Measurements from ENCODE around the gene IHH.

The IHH gene

DNA sequence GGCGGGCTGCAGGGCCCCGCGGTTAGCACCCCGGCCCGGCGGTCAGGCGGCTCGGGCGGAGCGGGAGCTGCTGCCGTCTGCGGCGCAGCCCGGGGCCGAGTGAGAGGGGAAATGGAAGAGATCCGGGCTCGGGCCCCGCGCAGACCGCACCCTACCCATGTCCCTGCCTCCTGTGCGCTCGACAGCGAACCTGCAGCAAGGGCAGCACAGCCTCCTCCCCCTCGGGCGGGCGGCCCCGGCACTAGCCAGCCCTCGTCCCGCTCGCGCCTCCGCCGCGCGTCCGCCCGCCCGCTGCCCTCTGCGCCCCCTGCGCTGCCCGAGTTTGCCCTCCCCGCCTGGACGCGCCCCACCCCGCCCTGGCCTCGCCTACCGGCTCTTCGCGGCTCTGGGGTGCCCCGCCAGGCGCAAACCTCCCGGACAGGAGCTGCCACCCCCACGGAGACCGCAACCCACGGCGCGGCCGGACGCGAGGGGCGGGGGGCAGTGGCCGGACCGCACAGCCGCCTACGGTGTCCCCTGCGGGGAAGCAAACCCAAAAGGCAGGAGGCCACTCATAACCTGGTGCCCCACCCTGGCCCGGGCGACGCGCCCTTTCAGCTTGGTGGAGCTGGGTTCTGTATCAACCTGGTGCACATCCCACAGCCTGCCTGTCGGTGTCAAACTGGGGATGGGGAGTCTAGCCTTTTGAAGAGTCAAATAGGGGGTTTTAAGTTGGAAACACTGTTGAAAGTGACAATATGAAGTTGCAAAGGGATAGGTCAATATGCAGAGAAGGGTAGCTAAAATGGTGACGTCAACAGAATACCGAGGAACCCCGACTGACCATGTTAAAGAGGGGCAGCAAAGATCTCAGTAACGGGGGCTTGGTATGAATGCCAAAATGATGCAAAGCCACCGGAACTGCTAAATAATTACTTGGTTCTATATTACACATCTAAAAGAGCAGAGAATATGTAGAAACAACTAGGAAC is at the start of gene IHH:
IHH (minus strand) TSS at position 101 of the 971 bp plus-strand sequence. CDS start 454 bp downstream, outside the sequence.
- DNase-seq, result peak; percentile 47

GRCh38 chr2:219109471-219109870 is 48.8 kb upstream of the IHH start:
- peak; percentile 80 for DNase-seq

DNA sequence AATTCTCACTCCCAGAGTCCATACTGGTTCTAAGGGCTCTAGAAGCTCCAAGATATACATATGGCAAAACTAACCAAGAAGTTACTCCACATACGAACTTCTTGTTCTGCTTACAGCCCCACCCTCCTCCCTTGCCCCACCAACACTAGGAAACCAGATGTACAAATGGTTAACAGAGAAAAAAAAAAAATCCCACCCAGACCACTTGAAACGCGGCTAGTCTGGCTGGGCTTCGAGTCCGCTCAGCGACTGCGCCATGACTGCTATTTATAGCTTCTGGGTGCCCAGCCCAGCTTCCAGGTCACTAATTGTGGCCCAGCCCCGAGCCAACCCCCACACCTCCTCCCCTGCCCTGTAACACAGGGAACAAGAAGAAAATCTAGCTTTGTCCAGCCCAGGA is 47.0 kb upstream of the IHH start:
- peak; percentile 26 for DNase-seq

- no peak for DNase-seq
Observed at GRCh38 chr2:219106251-219106650, 45.5 kb upstream of the IHH start.

DNA sequence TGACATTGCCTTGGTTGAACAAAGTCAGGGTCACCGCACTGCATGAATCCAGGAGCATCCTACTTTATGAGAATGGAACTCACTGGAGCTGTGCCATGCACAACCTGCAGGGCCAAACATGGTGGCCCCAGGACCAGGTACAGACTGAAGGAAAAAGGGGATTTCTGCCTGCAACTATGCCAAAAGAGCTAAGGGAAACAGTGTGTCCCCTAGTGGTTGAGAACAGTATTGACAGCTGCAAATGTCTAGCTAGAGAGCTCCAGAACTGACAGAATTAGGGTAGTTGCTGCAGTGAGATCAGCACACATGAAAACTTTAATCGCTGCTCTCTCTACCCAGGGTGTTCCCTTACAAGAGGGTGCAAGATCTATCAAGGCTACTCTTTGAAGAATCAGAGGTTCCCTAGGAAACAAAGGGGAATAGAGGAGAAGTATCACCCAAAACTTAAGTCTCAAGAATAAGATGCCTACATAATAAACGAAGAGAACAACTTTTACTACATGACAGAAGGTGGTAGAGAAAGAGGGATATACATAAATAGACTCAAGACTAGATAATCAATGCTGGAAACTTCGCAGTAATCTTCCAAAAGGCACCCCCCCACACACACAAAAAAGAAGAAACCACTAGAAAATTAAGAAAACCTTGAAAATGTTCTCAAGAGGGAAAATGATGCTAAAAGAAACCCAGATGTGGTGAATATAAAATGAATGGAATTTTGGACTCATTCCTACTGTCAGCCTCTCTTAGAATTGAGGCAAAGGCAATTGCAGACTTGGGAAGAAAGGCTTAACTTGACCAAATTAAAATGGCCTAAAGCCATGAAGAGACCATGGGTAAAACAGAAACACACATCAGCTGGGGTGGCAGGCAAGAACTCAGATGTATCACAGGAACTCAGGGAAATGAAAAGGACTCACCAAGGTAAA is 43.6 kb upstream of the IHH start:
- DNase-seq, result peak; percentile 76

DNA sequence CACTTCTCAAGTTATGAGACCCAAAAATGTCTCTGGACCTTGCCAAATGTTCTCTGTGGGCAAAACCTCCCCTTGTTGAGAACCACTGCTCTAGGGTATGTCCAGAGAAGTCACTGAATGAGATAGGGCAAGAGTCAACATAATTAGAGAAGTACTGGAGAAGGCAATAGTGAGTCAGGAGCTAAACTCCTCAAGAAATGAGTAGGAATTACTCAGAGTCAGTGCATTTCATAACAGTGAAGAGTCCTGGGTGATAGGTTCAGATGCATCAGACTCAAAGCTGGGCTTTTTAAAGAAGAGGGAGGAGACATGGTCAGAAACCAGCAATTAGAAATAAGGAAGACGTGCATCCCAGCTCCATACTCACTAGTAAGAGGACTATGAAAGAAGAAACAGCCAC is 38.6 kb upstream of the IHH start:
- no peak for DNase-seq

DNA sequence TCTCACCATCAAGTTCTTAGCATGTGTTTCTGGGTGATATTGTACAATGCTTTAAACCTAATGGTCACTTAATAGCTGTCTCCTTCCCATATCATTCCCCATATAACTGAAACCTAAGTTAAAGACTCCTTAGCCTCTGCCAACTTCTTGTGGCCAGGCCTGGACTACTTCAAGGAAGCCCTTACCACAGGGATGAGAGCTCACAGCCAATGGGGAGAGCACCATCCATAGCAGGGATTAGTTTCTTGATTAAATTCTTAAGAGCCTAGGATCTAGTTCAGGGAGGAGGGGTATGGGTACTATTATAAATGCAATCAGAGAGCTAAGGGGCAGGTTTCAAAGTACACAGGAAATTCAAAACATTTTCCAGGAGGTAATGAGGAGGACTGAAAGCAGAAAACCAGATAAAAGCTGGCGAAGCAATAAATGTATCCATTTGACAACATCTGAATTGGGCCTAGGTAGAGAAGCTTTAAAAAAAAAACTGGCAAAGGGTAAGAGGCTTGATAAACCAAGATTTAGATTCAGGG is 34.8 kb upstream of the IHH start:
- no peak for DNase-seq

- DNase-seq, result no peak
Observed at GRCh38 chr2:219094171-219094570, 33.5 kb upstream of the IHH start.

DNA sequence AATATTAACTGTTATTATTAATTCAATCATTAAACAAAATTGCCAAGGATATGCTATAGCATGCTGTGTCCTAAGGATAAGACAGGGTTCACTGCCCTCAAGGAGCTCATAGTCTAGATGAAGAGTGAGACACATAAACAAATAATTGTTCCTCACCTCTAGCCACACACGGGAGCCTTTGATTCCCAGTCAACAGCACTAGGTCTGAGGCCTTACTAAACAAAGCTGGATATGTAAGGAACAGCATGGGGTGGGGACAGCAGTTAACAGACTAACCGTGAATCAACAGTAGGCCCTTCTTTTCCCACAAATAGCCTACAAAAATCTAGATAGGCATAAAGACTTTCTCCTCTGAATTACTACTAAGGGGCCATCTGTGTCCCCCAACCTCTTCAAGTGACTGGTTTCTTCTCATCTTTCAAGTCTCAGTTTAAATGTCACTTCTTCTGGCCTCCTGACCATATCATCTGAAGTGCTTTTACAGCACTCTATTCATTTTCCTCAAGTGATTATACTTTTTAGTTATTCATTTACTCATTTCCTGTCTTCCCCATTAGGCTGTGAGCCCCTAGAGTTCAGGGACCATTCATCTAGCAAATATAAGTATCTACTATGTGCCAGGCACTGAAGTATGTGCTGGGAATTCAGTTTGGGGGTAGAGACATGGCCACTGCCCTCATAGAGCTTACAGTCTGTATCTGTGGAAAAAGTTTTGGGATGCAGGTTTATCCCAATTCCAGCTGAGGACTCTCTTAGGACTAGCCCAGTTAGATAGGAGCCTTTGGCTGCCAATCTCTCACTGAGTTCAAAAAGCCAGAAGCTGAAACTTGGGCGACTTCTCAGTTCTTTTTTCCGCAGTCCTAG is 29.9 kb upstream of the IHH start:
- no peak for DNase-seq

- no peak for DNase-seq
Observed at GRCh38 chr2:219089330-219089729, 28.6 kb upstream of the IHH start.

- no peak for DNase-seq
Observed at GRCh38 chr2:219087848-219088247, 27.1 kb upstream of the IHH start.

GRCh38 chr2:219087361-219087760 is 26.6 kb upstream of the IHH start:
- DNase-seq, result no peak

- DNase-seq, result no peak
Observed at GRCh38 chr2:219086196-219086595, 25.5 kb upstream of the IHH start.

GRCh38 chr2:219084791-219085190 is 24.1 kb upstream of the IHH start:
- DNase-seq, result no peak

DNA sequence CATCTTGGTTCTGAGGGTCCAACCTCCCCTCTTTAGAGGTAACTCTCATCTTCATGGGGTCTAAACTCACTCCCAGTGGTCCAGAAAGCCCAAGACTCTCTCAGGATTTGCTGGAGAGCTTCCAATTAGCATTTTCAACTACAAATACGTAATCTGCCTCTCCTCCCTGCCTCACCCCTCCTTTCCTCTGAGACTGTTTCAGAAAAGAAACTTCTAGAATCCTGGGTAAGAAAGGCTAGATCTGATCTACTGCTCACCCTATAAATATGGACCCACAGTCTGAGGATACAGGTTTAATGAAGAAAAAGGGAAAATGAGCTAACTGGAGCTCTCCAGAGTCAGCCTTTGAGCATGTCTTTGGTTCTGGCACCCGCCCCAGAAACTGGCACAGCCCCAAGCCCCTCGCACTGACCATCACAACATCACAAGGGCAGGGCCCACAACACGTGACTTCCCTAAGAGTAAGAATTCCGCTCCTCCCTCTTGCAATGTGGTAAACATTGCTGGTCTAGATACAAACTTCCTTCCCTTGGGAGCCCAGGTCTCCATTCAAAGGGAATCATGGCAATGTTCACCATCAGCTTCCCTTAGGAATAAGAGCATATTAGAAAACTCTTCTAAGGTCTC is 21.7 kb upstream of the IHH start:
- no peak for DNase-seq

- no peak for DNase-seq
Observed at GRCh38 chr2:219081701-219082331, 21.1 kb upstream of the IHH start.

- no peak for DNase-seq
Observed at GRCh38 chr2:219081096-219081495, 20.4 kb upstream of the IHH start.

GRCh38 chr2:219079417-219079816 is 18.7 kb upstream of the IHH start:
- DNase-seq, result no peak

- no peak for DNase-seq
Observed at GRCh38 chr2:219078951-219079350, 18.2 kb upstream of the IHH start.

- peak; percentile 45 for DNase-seq
Observed at GRCh38 chr2:219078126-219078525, 17.4 kb upstream of the IHH start.

- no peak for DNase-seq
Observed at GRCh38 chr2:219076253-219076652, 15.5 kb upstream of the IHH start.

Data from hematopoietic multipotent progenitor cell treated with erythropoietin and hydrocortisone succinate and interleukin-3 and kit ligand, for 6 days (in vitro differentiated cells).